Activated CD4-positive, alpha-beta T cell treated with anti-CD3 and anti-CD28 coated beads for 48 hours (primary cell): Measurements from ENCODE around the gene SCN4A.
"Not testable (repeated sequence)": the region's sequence is repeated elsewhere in the genome, so short reads cannot be mapped to it uniquely, and the experiment has no call there.

ENCODE experiments used
- DNase-seq: peaks from one replicate; pipeline ENCODE4 v3.0.0-alpha.2; 2020

SCN4A gene

DNA sequence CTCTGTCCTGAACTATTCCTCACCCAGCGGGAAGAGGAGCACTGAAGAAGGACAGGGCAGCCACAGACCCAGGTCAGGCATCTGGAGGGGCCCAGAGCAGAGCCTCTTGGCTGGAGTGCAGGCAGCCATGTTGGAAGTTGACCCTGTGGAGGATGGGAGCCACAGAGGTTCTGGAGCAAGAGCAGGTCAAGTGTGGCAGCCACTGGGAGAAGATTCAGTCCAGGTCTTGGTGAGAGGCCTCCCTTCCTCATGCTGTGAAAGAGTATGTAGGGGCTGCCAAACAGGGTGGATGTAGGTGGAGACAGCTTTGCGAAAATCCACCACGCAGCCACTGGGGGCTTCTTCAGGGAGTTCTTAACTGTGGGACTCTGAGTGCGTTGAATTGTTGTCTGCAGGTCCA lies 40.0 kb downstream of the SCN4A start:
- no peak for DNase-seq

DNA sequence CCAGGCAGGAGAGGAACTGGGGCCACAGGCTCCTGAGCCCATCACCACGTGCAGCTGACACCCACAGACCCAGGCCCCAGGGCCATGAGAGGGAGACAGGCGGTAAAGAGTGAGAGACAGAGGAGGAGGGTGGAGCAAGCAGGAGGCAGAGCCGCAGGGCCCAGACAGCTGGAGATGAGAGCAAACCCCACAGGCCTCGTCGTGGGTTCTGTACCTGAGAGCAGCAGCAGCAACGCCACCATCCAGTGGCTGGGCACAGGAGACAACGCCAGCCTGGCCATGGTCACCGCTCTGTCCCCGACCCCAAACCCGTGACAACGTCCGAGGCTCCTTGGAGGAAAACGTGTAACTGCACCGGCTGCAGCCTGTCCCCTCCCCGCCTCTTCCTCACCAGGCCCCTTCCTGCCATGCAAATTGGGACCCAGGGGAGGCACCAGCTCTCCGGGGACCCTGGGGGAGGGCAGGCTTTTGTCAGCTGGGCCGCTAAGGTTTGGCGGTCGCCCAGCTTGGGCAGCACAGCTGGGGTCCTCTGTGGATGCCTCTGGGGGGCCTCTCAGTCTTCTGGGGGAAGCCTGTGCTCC lies 40.6 kb downstream of the SCN4A start, which contains the start of gene CD79B:
Gene CD79B (minus strand): TSS at position 351 of the 581 bp plus-strand sequence. CDS start 70 bp downstream, at position 281.
- DNase-seq: peak; percentile 65

DNA sequence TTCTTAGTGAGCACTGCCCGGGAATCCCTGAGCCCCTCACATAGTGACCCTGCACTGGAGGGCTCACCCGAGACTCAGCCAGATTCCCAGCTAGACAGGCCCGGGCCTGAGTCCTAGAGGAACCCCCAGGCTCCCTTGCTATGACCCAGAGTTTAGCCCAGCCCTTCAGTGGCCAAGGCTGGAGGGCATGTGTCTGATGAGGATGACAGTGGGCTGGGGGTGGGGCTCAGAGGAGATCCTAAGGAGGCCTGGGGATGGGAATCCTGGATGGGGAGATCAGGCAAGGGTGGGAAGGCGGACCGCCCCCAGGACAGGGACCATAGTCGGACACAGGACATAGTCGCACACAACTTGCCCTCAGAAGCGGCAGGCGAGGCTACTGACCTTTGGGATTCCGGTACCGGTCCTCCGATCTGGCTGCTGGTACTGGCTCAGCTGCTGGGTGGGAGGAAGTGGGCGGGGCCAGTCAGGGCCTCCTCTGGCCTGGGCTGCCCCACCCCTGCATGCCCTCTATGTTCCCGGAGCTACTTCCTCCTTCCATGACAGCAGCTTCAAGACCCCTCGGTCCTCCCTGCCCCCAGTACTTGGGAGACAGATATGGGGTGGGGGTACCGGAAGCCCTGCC lies 41.7 kb downstream of the SCN4A start:
- peak; percentile 67 for DNase-seq

DNA sequence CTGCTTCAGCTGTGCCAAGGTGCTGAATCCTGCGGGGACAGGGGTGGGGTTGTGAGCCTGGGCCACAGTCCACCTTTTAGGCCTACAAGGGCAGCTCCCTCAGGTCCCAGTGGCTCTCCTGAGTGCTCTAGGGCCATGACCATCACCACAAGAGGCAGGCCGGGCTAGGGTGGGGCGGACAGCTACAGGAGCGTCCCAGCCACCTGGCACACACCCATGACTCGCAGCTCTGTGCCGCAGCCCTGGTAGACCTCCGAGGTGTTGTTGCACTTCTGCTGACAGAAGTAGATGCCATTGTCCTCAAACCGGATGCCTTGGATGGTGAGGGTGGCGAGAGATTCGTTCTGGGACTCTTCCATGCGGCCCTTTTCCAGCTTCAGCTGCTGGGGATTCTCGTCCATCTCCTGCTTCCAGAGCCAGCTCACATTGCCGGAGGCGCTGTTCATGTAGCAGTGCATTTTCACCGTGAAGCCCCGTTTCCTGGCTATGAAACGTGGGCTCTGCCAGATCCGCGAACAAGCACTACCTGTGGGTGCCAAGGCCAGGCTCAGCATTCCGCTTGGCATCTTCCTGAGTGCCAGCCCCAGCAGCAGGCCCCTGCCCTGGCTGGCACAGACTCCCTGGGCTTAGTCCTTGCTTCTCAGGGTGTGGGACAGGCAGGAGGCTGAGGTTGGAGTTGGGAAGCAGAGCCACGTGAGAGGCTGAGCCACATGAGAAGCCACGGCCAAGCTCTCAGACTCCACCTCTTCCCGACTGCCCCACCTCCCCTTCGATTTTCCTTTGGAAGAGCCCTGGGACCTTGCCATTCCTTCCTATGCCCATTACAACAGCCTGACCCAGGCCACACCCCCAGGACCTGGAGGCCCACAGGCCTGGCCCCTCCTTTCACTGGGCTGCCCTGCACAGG lies 42.6 kb downstream of the SCN4A start:
- DNase-seq: no peak

DNA sequence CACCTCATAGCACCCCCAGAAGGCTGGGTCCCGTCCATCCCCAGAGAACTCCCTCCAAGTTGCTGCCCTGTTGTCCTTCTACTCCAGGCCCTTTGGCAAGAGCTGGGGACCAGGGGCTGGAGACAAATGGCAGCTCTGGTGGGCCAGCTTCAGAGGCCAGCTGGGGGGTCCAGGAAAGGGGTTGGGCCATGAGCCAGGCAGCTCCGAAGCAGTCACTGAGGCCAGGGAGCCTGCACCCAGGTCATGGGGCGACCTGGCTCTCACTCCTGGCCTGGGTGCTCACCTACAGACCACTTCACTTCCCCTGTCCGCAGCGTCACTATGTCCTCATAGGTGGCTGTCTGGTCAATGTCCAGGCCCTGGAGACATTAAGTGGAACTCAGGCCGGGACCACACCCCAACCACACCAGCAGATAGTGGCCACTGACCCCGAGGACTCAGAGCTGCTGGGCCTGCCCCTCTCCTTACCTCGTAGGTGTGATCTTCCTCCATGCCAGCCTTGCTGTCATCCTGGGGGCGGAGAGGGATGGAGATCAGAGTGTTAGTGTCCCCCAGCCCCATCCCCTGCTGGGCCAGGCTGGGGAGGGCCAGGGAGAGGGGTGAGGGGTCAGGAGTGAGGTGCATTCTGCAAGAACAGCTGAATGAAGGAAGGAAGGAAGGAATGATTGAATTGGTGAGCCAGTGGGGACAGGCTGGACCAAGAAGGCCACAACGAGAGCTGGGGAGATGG lies 43.6 kb downstream of the SCN4A start:
- no peak for DNase-seq

DNA sequence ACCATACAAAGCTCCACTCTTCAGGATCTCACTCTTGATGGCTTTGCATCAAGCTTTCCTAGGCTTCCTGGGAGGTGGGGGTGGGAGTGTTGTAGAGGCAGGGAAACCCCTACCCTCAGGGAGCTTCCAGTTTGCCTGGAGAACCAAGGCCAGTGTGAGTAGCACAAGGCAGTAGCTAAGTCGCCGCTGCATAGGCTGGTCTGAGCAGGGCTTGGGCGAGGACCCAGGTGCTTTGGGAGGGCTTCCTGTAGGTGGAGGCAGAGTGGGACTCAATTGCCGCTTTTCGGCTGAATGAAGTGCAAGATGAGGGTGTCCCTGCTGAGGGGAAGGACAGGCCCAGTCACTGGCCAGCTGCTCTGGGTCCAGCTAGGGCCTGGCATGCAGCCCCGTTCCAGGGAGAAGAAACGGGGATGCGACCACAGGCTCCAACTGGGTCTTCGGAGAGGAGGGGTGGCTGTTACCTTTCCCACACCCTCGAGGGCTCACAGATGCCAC lies 44.5 kb downstream of the SCN4A start:
- DNase-seq: no peak

DNA sequence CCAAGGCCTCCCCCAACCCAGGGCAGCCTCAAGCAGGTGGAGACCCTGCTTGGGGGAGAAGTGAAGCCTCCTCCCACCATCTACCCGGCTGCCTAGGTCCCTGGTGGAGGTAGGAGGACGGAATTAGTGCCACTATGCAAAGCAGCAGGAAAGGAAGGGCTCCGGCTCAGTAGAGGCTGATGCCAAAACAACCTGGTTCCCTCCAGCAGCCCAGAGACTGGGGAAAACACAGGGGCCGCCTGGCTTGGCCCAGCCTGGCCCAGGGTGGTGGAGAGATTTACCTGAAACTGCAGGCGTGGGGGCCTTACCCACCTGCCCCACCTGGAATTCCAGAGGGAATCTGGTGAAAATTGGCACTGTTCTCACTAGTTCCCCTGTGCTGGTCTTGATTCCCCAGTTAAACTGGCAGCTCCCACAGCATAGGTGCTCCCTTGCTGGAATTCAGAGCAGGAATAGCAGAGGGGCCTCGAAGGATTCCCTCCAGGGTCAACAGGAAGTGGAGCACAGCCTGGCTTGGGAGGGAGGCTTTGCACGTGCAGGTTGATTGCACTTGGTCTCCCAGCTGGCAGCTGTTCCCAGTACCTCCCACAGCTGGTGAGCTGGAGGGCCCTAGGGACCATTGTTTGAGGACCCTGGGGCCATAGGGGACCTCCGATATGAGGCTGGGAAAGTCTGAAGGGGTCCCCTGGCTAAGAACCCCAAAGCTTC lies 45.1 kb downstream of the SCN4A start:
- DNase-seq: no peak

DNA sequence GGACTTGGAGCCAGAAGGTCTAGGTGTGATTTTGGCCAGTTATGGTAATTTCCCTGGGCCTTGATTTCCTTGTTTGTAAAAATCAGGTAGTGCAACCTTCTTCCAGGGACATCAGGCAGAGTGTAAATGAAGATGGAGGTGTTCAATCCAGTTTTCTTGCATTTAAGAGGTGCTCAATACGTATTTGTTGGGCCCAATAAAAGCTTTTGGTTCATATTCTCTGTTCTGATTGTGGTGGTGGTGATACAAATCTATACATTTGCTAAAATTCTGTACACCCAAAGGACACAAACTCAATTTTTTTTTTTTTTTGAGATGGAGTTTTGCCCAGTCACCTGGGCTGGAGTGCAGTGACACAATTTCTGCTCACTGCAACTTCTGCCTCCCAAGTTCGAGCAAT lies 46.6 kb downstream of the SCN4A start:
- no peak for DNase-seq

DNA sequence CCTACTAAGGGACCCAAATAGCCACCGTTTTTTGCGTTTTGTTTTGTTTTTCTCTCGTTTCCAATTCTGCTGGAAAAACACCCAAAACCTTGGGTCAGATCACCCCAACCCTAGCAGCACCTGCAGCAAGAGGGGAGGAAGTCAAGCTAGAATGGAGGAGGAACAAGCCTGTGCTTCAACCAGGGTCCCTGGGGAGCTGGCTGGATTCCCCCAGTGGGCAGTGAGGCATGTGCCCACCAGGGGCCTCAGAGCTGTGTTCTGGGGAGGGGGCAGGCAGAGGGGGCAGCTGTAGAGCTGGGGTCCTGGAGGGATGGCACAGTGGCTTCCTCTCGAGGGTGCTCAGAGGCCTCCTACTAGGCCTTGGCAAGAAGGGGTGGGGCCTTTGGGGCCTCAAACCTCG lies 47.1 kb downstream of the SCN4A start:
- no peak for DNase-seq

DNA sequence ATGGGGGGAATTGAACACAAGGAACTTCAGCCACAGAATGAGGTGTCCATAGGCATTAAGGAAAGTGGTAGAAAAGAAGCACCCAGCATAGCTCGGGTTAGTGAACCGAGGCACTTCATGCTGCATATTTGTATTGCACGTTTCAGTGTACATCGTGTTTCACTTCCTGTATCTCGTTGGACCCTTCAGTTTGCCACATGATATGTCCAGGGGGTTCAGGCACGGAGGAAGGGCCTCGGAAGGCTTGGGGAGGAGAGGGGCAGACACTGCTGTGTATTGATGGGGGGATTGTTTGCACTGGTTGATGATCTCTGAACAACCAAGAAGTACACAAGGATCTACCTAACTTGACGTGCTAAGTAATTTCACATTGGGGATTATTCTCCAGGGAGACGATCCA lies 50.3 kb downstream of the SCN4A start:
- not testable (repeated sequence) for DNase-seq

DNA sequence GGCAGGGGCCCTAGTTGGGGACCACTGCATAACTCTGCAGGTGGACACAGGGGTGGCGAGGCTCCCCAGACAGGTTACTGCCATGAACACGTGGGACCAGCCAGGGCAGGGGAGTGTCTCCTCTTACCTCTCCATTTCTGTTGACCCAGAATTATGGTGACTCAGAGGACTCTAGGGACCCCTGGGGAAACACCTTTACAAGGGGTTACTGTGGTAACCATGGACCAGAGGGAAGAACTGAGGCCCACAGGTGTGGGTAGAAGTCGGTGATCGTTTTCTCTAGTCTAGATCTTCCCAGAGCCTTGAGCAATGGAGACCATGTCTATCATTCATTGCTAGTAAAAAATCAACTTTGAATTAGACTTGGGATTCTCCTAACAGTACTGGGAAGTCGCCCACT lies 51.9 kb downstream of the SCN4A start:
- not testable (repeated sequence) for DNase-seq

DNA sequence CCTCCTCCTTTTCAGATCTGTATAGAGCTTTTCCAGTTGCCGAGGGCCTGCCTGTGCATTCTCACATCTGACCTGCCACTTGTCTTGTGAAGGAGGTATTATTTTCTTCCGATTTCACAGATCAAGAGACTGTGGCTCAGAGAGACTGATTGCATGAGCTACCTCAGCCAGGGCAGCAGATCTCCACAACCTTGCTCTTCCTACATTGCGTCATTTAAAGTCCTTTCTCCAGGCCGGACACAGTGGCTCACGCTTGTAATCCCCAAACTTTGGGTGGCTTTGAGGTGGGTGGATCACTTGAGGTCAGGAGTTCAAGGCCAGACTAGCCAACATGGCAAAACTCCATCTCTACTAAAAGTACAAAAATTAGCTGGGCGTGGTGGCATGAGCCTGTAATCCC lies 52.7 kb downstream of the SCN4A start:
- not testable (repeated sequence) for DNase-seq

DNA sequence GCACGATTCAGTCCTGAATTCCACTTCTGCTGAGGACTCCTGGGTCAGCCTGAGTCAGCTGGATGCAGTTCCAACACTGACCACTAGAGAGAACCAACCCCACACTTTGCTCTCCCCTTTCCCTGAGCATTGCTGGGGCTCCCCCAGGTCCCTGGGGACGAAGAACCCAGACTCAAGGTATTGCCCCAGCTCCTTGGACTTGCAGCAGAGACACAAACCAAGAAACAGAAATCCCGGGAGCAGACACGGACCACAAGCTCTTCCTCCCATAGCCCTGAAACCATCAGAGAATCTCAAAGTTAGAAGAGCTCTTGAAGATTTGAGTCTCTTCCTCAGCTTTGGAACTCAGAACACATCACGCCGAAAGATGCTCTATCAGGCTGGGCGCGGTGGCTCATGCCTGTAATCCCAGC lies 53.4 kb downstream of the SCN4A start:
- DNase-seq: peak; percentile 80

DNA sequence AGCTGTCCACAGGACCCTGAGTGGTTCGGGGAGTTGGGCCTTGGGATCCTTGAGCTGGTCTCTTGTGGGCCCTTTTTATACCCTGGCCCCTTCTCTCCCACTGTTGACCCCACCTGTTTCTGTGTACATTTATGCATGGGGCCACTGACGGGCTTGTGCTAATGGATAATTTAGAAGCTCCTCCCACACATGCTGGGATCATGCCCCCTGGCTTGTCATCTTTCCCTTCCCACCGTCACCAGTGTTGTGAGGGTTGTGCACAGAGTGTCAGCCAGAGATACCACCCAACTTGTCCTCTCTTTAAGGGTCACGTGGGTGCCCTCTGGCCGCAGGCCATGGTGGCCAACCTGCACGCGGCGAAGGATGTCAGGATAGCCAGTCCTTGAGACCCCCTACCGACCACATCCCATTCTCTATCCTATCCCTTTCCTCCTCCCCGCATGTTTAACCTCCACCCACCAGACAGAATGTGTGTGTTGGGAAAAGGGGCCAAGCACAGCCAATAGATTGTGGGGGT lies 53.9 kb downstream of the SCN4A start, which contains the start of gene GH1:
Gene GH1 (minus strand): TSS at position 51 of the 517 bp plus-strand sequence. CDS start 63 bp downstream, outside the sequence.
- DNase-seq: not testable (repeated sequence)

DNA sequence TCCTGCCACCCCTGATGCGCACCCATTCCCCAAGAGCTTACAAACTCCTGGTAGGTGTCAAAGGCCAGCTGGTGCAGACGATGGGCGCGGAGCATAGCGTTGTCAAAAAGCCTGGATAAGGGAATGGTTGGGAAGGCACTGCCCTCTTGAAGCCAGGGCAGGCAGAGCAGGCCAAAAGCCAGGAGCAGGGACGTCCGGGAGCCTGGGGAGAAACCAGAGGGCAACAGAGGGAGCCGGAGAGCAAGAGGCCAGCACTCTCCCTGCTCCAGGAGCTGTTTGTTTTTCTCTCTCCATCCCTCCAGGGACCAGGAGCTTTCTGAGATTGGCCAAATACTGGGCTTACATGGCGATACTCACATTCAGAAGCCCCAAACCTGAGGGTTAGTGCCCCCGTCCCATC lies 54.4 kb downstream of the SCN4A start:
- no peak for DNase-seq

DNA sequence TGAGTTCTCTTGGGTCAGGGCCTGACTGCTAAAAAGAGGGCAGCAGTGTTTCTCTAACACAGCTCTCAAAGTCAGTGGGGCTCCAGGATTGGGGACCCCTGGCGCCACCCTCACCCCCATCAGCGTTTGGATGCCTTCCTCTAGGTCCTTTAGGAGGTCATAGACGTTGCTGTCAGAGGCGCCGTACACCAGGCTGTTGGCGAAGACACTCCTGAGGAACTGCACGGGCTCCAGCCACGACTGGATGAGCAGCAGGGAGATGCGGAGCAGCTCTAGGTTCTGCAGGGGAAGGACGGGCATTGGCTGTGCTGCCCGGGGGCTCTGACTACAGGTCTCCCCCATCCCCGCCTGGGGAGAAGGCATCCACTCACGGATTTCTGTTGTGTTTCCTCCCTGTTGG lies 55.1 kb downstream of the SCN4A start:
- DNase-seq: no peak

DNA sequence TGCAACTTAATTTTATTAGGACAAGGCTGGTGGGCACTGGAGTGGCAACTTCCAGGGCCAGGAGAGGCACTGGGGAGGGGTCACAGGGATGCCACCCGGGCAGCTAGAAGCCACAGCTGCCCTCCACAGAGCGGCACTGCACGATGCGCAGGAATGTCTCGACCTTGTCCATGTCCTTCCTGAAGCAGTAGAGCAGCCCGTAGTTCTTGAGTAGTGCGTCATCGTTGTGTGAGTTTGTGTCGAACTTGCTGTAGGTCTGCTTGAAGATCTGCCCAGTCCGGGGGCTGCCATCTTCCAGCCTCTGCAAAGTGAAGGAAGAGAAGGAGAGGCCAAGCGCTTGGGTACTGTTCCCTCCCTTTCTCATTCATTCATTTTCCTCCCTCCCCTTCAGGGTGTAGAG lies 55.5 kb downstream of the SCN4A start:
- not testable (repeated sequence) for DNase-seq

DNA sequence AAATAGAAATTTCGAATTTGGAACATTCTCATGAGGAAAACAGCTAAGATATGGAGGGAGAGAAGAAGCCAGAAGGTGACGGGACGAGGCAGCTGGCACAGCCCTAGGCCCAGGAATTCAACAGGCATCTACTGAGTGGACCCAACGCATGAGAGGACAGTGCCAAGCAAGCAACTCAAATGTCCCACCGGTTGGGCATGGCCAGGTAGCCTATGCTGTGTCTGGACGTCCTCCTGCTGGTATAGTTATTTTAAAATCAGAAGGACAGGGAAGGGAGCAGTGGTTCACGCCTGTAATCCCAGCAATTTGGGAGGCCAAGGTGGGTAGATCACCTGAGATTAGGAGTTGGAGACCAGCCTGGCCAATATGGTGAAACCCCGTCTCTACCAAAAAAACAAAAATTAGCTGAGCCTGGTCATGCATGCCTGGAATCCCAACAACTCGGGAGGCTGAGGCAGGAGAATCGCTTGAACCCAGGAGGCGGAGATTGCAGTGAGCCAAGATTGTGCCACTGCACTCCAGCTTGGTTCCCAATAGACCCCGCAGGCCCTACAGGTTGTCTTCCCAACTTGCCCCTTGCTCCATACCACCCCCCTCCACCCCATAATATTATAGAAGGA lies 56.0 kb downstream of the SCN4A start:
- DNase-seq: no peak

DNA sequence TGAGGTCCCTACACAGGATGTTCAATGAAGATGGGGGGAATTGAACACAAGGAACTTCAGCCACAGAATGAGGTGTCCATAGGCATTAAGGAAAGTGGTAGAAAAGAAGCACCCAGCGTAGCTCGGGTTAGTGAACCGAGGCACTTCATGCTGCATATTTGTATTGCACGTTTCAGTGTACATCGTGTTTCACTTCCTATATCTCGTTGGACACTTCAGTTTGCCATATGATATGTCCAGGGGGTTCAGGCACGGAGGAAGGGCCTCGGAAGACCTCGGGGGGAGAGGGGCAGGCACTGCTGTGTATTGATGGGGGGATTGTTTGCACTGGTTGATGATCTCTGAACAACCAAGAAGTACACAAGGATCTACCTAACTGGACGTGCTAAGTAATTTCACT lies 57.0 kb downstream of the SCN4A start:
- not testable (repeated sequence) for DNase-seq

DNA sequence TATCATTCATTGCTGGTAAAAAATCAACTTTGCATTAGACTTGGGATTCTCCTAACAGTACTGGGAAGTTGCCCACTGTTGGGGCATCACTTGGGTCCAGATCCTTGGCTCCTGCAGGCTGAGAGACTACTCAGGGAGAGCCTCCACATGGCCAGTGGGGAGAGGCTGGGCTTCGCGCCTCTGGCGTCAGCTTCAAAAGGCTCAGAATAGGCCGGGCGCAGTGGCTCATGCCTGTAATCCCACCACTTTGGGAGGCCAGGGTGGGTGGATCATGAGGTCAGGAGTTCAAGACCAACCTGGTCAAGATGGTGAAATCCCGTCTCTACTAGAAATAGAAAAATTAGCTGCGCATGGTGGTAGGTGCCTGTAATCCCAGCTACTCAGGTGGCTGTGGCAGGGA lies 58.2 kb downstream of the SCN4A start:
- no peak for DNase-seq

DNA sequence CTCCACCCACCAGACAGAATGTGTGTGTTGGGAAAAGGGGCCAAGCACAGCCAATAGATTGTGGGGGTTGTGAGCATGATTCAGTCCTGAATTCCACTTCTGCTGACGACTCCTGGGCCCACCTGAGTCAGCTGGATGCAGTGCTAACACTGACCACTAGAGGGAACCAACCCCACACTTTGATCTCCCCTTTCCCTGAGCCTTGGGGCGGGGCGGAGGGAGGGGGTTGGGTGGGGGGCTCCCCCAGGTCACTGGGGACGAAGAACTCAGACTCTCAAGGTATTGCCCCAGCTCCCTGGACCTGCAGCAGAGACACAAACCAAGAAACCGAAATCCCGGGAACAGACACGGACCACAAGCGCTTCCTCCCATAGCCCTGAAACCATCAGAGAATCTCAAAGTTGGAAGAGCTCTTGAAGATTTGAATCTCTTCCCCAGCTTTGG lies 61.0 kb downstream of the SCN4A start:
- DNase-seq: peak; percentile 77
